Measurements from ENCODE around the gene PODXL. TPM values are rescaled to one million over a fixed set of nuclear protein-coding genes. Genes with fewer than 3 reads are reported as not detected.

Gene PODXL
- total and polyA plus RNA-seq, 2 of the 8 experiments (the other 6 are each of a cell fraction or from before 2014, with no cell fraction given): 638 to 925 TPM

DNA sequence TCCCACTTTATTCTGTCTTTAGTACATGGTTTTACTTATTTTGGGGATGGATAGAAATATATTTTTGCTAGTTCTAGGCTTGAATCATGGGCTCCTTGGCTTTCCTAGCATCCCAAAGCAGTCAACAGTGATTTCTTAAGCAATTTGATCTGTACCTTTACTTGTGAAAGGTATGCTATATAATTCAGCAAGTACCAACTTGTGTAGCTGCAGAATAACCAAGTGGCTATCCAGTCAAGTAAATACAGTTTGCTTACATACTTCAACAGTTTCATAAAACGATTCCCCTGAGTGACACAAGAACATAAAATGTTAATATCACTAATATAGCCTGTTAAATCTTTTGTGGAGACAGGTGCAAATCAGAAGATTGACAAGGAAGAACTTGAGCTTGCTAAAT lies 67.2 kb downstream of the PODXL start (continued):
- TF ChIP-seq, protein P1, sequence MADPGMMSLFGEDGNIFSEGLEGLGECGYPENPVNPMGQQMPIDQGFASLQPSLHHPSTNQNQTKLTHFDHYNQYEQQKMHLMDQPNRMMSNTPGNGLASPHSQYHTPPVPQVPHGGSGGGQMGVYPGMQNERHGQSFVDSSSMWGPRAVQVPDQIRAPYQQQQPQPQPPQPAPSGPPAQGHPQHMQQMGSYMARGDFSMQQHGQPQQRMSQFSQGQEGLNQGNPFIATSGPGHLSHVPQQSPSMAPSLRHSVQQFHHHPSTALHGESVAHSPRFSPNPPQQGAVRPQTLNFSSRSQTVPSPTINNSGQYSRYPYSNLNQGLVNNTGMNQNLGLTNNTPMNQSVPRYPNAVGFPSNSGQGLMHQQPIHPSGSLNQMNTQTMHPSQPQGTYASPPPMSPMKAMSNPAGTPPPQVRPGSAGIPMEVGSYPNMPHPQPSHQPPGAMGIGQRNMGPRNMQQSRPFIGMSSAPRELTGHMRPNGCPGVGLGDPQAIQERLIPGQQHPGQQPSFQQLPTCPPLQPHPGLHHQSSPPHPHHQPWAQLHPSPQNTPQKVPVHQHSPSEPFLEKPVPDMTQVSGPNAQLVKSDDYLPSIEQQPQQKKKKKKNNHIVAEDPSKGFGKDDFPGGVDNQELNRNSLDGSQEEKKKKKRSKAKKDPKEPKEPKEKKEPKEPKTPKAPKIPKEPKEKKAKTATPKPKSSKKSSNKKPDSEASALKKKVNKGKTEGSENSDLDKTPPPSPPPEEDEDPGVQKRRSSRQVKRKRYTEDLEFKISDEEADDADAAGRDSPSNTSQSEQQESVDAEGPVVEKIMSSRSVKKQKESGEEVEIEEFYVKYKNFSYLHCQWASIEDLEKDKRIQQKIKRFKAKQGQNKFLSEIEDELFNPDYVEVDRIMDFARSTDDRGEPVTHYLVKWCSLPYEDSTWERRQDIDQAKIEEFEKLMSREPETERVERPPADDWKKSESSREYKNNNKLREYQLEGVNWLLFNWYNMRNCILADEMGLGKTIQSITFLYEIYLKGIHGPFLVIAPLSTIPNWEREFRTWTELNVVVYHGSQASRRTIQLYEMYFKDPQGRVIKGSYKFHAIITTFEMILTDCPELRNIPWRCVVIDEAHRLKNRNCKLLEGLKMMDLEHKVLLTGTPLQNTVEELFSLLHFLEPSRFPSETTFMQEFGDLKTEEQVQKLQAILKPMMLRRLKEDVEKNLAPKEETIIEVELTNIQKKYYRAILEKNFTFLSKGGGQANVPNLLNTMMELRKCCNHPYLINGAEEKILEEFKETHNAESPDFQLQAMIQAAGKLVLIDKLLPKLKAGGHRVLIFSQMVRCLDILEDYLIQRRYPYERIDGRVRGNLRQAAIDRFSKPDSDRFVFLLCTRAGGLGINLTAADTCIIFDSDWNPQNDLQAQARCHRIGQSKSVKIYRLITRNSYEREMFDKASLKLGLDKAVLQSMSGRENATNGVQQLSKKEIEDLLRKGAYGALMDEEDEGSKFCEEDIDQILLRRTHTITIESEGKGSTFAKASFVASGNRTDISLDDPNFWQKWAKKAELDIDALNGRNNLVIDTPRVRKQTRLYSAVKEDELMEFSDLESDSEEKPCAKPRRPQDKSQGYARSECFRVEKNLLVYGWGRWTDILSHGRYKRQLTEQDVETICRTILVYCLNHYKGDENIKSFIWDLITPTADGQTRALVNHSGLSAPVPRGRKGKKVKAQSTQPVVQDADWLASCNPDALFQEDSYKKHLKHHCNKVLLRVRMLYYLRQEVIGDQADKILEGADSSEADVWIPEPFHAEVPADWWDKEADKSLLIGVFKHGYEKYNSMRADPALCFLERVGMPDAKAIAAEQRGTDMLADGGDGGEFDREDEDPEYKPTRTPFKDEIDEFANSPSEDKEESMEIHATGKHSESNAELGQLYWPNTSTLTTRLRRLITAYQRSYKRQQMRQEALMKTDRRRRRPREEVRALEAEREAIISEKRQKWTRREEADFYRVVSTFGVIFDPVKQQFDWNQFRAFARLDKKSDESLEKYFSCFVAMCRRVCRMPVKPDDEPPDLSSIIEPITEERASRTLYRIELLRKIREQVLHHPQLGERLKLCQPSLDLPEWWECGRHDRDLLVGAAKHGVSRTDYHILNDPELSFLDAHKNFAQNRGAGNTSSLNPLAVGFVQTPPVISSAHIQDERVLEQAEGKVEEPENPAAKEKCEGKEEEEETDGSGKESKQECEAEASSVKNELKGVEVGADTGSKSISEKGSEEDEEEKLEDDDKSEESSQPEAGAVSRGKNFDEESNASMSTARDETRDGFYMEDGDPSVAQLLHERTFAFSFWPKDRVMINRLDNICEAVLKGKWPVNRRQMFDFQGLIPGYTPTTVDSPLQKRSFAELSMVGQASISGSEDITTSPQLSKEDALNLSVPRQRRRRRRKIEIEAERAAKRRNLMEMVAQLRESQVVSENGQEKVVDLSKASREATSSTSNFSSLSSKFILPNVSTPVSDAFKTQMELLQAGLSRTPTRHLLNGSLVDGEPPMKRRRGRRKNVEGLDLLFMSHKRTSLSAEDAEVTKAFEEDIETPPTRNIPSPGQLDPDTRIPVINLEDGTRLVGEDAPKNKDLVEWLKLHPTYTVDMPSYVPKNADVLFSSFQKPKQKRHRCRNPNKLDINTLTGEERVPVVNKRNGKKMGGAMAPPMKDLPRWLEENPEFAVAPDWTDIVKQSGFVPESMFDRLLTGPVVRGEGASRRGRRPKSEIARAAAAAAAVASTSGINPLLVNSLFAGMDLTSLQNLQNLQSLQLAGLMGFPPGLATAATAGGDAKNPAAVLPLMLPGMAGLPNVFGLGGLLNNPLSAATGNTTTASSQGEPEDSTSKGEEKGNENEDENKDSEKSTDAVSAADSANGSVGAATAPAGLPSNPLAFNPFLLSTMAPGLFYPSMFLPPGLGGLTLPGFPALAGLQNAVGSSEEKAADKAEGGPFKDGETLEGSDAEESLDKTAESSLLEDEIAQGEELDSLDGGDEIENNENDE (IDR thresholded peaks at IDR 0.05; ENCODE audit: insufficient replicate concordance, low read length): no peak
- TF ChIP-seq SP1 (IDR thresholded peaks at IDR 0.05; ENCODE audit: low read depth, low read length) (no peak), SAP30 (IDR thresholded peaks at IDR 0.05; ENCODE audit: insufficient read depth, insufficient replicate concordance, low read length) (no peak), CHD1 (IDR thresholded peaks at IDR 0.05; ENCODE audit: low read depth, low read length) (no peak), SP2 (IDR thresholded peaks at IDR 0.05; ENCODE audit: low read length) (no peak), POU5F1 (IDR thresholded peaks at IDR 0.05; ENCODE audit: low read depth, low read length) (no peak), GTF2F1 (IDR thresholded peaks at IDR 0.05; ENCODE audit: borderline replicate concordance, low read depth, low read length) (no peak)
- TF ChIP-seq, protein P2, sequence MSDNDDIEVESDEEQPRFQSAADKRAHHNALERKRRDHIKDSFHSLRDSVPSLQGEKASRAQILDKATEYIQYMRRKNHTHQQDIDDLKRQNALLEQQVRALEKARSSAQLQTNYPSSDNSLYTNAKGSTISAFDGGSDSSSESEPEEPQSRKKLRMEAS (IDR thresholded peaks at IDR 0.05): no peak

All from H1 (cell line).